ENCODE data around the gene CROCC2.

CROCC2 gene

DNA sequence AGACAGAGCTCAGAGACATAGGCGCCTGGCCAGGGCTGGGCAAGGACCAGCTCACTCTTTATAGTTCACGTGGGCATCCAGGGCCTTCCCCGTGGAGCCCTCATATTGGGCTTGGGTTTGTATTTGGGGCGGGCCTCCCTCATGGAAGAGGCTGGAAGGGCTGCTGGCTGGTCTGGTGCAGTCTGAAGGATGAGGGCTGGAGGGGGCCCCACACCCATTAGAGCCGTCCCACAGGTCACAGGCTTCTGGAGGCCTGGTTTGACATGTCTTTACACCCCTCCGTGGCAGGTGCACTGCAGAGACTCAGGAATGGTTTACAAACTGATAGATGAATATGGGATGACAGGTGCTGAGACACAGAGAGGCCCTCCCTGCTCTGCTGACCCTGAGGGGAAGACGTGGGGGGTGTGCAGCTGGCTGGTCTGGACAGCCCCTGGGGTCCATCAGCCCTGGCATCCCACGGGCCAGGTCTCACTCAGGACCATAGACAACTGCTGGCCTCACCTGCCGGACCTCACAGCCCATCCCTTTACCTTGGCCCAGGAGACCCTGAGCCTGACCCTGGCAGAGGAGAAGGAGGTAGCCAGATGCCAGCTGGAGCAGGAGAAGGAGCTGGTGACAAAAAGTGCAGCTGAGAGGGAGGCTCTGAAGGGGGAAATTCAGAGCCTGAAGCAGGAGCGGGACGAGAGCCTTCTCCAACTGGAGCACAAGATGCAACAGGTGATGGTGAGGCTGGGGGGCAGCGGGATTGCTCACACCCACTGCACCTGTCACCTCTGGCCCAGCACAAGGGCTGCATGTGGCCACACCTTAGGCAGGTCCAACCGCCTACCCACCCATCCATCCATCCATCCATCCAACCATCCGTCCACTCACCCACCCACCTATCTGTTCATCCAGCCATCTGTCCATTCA, 43.9 kb downstream of the CROCC2 start:
- Histone ChIP-seq H3K4me3 (ENCODE audit: low read depth, low read length) (no peak overlapping the region), H3K36me3 (ENCODE audit: control insufficient read depth, insufficient read depth, low read length) (no peaks in the 10 kb centered on the region), H3K27ac (ENCODE audit: low read depth, low read length) (no peak overlapping the region), H3K9ac (ENCODE audit: low read depth, low read length) (no peak overlapping the region), H3K9me3 (ENCODE audit: control insufficient read depth, insufficient read depth, low read length) (no peaks in the 10 kb centered on the region), H3K27me3 (ENCODE audit: control insufficient read depth, insufficient read depth, low read length) (no peaks in the 10 kb centered on the region), H3K4me1 (ENCODE audit: control insufficient read depth, insufficient read depth, low read length) (peaks cover 6% of the 10 kb centered on the region; the same call in 1 of the 2 replicates)

DNA sequence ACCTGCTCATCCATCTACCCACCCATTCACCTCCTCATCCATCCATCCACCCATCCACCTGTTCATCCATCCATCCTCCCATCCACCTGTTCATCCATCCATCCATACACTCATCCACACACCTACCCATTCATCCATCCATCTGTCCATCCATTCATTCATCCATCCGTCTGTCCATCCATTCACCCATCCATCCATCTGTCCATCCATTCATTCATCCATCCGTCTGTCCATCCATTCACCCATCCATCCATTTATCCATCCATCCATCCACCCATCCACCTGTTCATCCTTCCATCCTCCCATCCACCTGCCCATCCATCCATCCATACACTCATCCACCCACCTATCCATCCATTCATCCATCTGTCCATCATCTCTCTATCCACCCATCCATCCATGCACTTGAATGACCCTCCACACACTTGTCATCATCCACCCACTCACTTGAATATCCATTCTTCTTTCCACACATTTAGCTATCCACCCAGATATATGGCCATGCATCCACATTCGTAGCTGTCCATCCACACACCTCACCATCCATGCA, 45.0 kb downstream of the CROCC2 start:
- H3K4me3 ChIP-seq (ENCODE audit: low read depth, low read length) = no peak overlapping the region
- no peak overlapping the region for H3K9ac ChIP-seq (ENCODE audit: low read depth, low read length)
- no peaks in the 10 kb centered on the region for H3K9me3 ChIP-seq (ENCODE audit: control insufficient read depth, insufficient read depth, low read length)
- H3K27ac ChIP-seq (ENCODE audit: low read depth, low read length) = no peak overlapping the region
- no peaks in the 10 kb centered on the region for H3K27me3 ChIP-seq (ENCODE audit: control insufficient read depth, insufficient read depth, low read length)
- no peaks in the 10 kb centered on the region for H3K36me3 ChIP-seq (ENCODE audit: control insufficient read depth, insufficient read depth, low read length)
- peaks cover 6% of the 10 kb centered on the region; the same call in 1 of the 2 replicates for H3K4me1 ChIP-seq (ENCODE audit: control insufficient read depth, insufficient read depth, low read length)

DNA sequence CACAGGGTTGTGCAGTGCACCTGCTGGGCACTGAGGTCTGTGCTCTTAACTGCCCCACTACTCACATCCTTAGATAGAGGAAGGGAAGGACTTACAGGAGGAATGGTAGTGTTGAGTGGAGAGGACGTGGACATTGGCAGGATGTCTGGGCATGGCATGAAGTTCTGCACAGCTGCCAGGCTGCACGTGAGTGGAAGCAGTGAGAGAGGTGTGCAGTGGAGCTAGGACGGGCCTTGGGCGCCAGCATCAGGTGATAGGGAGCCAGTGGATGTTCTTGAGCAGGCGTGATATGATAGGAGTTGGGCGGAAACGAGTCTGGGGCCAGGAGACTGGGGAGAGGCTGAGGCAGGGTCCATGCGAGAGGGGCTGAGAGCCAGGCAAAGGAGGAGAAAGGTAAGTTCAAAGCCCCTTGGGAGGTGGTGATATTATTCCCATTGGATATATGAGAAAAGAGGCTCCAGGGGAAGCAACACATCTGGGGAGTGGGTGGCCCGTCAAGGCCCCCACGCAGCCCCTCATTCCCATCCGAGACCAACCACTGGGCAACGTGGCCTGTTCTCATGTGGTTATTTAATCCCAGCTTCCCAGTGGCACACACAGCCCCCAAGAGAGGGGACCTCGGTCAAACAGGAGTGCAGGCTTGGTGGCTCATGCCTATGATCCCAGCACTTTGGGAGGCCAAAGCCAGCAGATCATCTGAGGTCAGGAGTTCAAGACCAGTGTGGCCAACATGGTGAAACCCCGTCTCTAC, 46.5 kb downstream of the CROCC2 start:
- Histone ChIP-seq H3K27ac (ENCODE audit: low read depth, low read length) (no peak overlapping the region), H3K4me1 (ENCODE audit: control insufficient read depth, insufficient read depth, low read length) (peaks cover 6% of the 10 kb centered on the region; the same call in 1 of the 2 replicates), H3K27me3 (ENCODE audit: control insufficient read depth, insufficient read depth, low read length) (no peaks in the 10 kb centered on the region), H3K4me3 (ENCODE audit: low read depth, low read length) (no peak overlapping the region), H3K9ac (ENCODE audit: low read depth, low read length) (no peak overlapping the region), H3K36me3 (ENCODE audit: control insufficient read depth, insufficient read depth, low read length) (no peaks in the 10 kb centered on the region), H3K9me3 (ENCODE audit: control insufficient read depth, insufficient read depth, low read length) (no peaks in the 10 kb centered on the region)

DNA sequence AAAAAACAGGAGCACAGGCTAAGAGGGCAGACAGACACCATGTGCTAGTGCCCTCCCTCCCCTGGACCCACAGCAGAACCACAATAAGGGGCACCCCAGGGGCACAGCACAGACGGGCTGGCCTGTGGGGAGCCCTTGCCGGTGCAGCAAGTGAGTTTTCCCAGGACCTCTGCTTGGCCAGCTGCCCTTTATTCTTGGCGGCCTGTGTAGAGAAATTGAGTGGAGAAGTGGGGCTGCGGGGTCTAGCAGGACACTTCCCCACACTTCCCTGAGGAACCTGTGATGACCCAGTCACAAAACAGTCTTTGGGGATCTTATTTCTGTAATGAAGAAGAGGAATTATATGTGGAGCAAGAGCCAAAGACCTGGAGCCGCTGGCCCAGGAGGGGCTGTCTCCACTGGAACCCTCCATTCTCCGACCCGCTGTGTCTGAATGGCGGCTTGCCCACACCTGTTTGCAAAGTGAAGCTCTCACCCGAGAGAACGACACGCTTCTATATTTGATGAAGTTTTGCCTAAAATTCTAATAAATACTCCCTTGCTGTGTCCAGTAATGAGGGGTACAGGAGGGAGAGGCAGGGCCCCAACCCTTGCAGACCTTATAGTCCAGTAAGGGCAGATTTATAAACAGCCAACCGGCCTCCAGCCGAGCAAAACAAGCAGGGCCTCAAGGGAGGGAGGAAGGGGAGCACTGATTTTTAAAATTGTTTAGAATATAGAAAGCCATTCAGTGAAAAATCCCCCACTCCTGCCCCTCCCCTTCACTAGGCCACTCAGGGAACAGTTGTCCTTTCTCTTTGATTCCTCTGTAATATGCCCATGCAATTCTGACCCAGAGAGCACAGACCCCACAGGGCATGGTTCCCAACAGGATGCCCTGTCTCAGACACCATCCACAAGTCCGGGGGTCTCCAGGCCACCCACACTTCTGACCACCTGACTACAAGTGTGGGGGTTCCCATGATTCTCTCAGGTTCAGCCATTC, 47.6 kb downstream of the CROCC2 start:
- Histone ChIP-seq H3K27me3 (ENCODE audit: control insufficient read depth, insufficient read depth, low read length) (no peaks in the 10 kb centered on the region), H3K4me3 (ENCODE audit: low read depth, low read length) (no peak overlapping the region), H3K27ac (ENCODE audit: low read depth, low read length) (no peak overlapping the region), H3K9me3 (ENCODE audit: control insufficient read depth, insufficient read depth, low read length) (no peaks in the 10 kb centered on the region), H3K36me3 (ENCODE audit: control insufficient read depth, insufficient read depth, low read length) (no peaks in the 10 kb centered on the region), H3K9ac (ENCODE audit: low read depth, low read length) (no peak overlapping the region), H3K4me1 (ENCODE audit: control insufficient read depth, insufficient read depth, low read length) (peaks cover 6% of the 10 kb centered on the region; the same call in 1 of the 2 replicates)

DNA sequence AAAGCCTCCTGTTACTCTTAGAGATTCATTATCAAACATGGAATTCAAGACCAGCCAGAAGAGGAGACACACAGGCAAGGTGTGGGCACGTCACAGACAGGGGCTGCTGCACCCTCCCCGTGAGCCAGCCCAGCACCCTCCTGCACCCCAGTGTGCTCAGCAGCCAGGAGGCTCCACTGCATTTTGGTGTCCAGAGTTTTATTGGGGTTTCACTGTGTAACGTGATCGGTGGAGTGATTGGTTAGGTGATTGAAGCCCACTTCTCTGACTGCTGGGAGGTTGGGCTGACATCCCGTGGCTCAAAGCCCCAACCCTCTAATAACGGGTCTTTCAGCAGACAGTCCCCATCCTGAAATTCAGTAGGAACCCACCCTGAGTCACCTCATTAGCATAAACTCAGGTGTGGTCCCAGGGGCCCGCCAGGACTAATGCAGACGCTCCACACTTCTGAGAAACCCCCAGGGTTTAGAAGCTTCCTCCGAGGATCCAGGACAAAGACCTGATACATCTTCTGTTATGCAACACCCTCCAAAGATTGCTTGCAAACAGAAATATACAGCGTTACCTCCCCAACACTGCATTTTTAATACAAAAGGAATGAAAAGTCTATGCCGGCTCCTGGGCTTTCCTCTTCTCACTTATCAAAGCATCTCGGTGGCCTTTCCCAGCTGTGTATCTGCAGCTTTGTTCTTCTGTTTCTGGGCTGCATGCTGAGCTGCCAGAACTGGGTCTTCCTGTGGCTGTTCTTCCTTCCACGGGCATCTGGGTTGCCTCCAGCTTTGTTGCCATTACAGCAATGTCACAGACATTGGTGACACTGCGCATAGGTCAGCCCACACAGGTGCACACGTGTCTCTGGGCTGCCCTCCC, 48.5 kb downstream of the CROCC2 start:
- H3K27ac ChIP-seq (ENCODE audit: low read depth, low read length) = no peak overlapping the region
- H3K4me1 ChIP-seq (ENCODE audit: control insufficient read depth, insufficient read depth, low read length) = peaks cover 6% of the 10 kb centered on the region; the same call in 1 of the 2 replicates
- H3K27me3 ChIP-seq (ENCODE audit: control insufficient read depth, insufficient read depth, low read length) = no peaks in the 10 kb centered on the region
- H3K4me3 ChIP-seq (ENCODE audit: low read depth, low read length) = no peak overlapping the region
- no peaks in the 10 kb centered on the region for H3K9me3 ChIP-seq (ENCODE audit: control insufficient read depth, insufficient read depth, low read length)
- H3K9ac ChIP-seq (ENCODE audit: low read depth, low read length) = no peak overlapping the region
- no peaks in the 10 kb centered on the region for H3K36me3 ChIP-seq (ENCODE audit: control insufficient read depth, insufficient read depth, low read length)

DNA sequence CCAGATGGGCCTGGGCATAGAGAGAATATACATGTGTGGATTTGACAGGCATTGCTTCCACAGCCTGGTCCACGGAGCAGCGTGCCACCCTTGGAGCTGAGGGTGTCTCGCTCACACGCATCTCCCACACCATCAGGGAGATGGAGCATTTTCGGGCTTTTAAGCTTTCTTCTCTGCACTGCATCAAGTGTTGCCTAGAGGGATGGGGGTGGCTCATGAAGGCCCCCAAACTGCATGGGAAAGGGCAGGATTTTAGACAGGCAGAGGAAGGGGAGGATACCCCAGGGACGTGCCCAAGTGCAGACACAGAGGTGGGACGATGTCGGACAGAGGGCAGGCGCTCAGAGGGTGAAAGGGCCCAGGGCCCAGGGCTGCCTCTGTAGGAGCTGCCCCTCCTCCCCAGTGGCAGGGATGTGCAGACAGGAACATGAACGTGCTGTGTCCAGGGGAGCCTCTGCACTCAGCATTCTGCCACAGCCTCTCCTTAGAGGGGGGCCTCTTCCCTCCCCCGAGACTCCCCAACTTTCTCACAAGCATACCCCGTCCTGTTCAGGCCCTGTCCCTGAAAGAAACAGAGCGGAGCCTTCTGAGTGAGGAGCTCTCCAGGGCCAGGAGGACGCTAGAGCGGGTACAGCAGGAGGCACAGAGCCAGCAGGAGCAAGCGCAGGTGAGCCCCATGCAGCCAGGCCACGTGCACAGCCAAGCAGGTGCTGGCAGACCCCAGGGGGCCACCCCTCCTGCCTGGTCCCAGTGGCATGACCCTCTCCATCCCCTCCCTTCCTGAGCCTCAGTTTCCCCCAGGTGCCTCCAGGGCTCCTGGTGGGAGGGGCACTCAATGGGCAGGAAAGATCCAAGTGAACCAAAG, 49.4 kb downstream of the CROCC2 start:
- H3K4me1 ChIP-seq (ENCODE audit: control insufficient read depth, insufficient read depth, low read length) = peaks cover 8% of the 10 kb centered on the region; the same call in 1 of the 2 replicates
- H3K27ac ChIP-seq (ENCODE audit: low read depth, low read length) = no peak overlapping the region
- no peaks in the 10 kb centered on the region for H3K27me3 ChIP-seq (ENCODE audit: control insufficient read depth, insufficient read depth, low read length)
- H3K9me3 ChIP-seq (ENCODE audit: control insufficient read depth, insufficient read depth, low read length) = no peaks in the 10 kb centered on the region
- no peaks in the 10 kb centered on the region for H3K36me3 ChIP-seq (ENCODE audit: control insufficient read depth, insufficient read depth, low read length)
- H3K9ac ChIP-seq (ENCODE audit: low read depth, low read length) = no peak overlapping the region
- no peak overlapping the region for H3K4me3 ChIP-seq (ENCODE audit: low read depth, low read length)

DNA sequence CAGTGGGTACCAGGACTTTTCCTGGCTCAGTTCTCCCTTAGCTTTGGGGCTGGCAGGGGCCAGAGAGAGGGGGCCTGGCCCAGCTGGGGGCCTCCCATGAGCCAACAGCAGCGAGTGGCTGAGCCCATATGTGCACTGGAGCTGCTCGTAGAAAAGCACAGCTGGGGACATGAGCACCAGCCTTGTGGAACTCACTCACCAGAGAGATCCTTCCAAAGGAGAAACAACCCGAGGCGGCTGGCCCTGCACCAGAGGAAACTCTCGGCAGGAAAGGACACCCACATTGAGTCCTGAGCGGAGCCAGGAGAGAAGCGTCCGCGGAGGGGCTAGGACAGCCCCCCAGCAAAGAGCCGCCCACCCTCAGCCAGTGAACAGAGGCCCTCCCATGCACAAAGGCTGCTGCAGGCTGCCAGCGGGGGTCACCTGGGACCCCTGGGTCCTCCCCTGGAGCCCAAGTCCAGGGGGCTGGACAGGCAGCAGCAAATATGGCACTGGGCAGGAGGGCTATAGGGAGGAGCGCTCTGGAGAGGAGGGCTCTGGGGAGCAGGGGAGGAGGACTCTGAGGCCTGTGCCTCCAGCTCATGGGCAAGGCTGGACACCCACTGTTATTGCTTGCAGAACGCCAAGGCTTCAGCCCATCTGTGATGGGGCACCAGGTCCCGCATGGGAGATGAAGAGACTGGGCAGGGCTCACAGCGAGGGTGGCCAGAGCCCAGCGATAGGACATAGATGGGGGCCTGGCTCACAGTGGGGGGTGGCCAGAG, 50.2 kb downstream of the CROCC2 start:
- H3K4me3 ChIP-seq (ENCODE audit: low read depth, low read length) = no peak overlapping the region
- H3K36me3 ChIP-seq (ENCODE audit: control insufficient read depth, insufficient read depth, low read length) = no peaks in the 10 kb centered on the region
- peaks cover 9% of the 10 kb centered on the region; the same call in 1 of the 2 replicates for H3K4me1 ChIP-seq (ENCODE audit: control insufficient read depth, insufficient read depth, low read length)
- H3K27ac ChIP-seq (ENCODE audit: low read depth, low read length) = no peak overlapping the region
- H3K9ac ChIP-seq (ENCODE audit: low read depth, low read length) = no peak overlapping the region
- H3K9me3 ChIP-seq (ENCODE audit: control insufficient read depth, insufficient read depth, low read length) = no peaks in the 10 kb centered on the region
- no peaks in the 10 kb centered on the region for H3K27me3 ChIP-seq (ENCODE audit: control insufficient read depth, insufficient read depth, low read length)

DNA sequence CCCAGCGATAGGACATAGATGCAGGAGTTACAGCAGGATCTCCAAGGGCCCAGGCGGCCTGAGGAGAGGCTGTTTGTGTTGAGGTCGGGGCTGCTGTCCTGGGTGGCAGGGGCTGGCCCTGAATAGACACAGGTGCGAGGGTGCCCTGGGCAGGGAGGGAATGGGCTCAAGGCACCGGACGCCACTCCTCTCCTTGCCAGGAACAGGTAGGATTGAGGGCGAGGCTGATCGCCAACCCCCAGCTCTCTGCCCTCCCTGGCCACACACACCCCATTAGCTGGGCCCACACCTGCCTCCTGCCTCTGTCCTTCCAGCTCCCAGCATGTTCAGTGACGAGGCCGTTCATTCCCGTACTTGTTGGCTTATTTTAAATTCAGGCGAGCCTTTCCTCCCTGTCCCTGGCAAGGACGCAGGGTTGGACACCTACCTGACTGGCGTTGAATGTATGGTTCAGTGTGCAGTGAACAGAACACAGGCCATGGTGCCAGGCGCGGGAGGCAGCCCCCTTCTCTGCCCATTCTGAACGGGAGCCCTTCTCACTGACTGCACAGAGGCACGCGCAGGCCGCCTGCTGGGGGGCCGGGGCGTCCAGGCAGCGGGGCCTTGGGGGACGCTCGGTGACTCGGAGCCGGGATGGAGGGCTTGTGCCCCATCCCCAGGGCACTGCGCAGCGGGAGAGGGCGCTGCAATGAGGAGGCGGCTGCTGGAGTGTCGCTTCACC, 51.0 kb downstream of the CROCC2 start:
- Histone ChIP-seq H3K36me3 (ENCODE audit: control insufficient read depth, insufficient read depth, low read length) (no peaks in the 10 kb centered on the region), H3K9ac (ENCODE audit: low read depth, low read length) (no peak overlapping the region), H3K9me3 (ENCODE audit: control insufficient read depth, insufficient read depth, low read length) (no peaks in the 10 kb centered on the region), H3K27ac (ENCODE audit: low read depth, low read length) (no peak overlapping the region), H3K4me1 (ENCODE audit: control insufficient read depth, insufficient read depth, low read length) (peaks cover 14% of the 10 kb centered on the region), H3K4me3 (ENCODE audit: low read depth, low read length) (no peak overlapping the region), H3K27me3 (ENCODE audit: control insufficient read depth, insufficient read depth, low read length) (no peaks in the 10 kb centered on the region)
